Ectodermal cell (in vitro differentiated cells): Measurements from ENCODE around the gene REST.

Experiments used
- H3K27ac ChIP-seq: 2 replicates; pipeline ENCODE4 v1.7.0; 2013; ENCODE audit warnings: mild to moderate bottlenecking, low read depth, low read length; ENCODE audit not compliant: insufficient read depth, poor library complexity, severe bottlenecking
- H3K27me3 ChIP-seq: 2 replicates; pipeline ENCODE4 v1.7.0; 2013; ENCODE audit warnings: mild to moderate bottlenecking, low read length; ENCODE audit not compliant: insufficient read depth, control insufficient read depth, poor library complexity, severe bottlenecking
- H3K36me3 ChIP-seq: one replicate; pipeline ENCODE4 v1.7.0; 2013; ENCODE audit warnings: low read length; ENCODE audit not compliant: control insufficient read depth, insufficient read depth
- H3K4me1 ChIP-seq: one replicate; pipeline ENCODE4 v1.7.0; 2013; ENCODE audit warnings: low read length; ENCODE audit not compliant: control insufficient read depth, insufficient read depth
- H3K4me3 ChIP-seq: 2 replicates; pipeline ENCODE4 v1.7.0; 2013; ENCODE audit warnings: low read depth, low read length, control low read depth; ENCODE audit not compliant: insufficient read depth
- H3K9me3 ChIP-seq: 2 replicates; pipeline ENCODE4 v1.7.0; 2013; ENCODE audit warnings: mild to moderate bottlenecking, low read length, moderate library complexity; ENCODE audit not compliant: control insufficient read depth
- WGBS, 2 experiments: methylation state at CpG; one replicate each; pipeline ENCODE4 v1.1.7; 2013; ENCODE audit warnings: missing lambda C conversion rate in 2 of 2; 5-methylcytosine and 5-hydroxymethylcytosine counted together

REST gene

DNA sequence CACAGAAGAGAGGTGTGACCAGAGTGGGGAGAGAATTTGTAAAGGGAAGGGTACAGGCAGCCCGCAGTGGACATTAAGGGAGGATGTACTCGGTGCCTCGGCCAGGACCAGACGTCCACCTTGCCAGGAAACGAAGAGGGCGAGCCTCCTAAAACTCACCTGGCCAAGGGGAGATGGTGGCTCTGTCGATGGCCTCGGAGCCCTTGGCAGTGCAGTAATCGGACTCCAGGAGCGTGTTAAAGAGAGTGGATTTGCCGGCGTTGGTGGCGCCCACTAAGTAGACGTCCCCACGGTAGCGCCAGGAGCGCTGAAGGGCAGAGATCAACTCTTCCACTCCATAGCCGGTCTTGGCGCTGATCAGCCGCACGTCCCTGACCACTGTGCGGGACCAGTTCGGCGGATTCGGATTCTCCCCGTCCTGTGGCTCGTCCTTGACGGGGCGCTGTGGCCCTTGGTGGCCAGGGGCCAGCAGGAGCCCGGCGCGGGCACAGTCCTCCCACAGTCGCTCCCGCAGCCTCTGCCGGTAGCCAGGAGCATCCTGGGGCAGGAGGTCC, 68.7 kb downstream of the REST start:
- H3K4me3 ChIP-seq: peak overlapping the region; percentile 75
- WGBS, 2 experiments: 5 to 6% methylated on average over 35 of the region's 35 CpGs
- peaks cover 5% of the 10 kb centered on the region for H3K4me1 ChIP-seq
- H3K36me3 ChIP-seq: peaks cover 21% of the 10 kb centered on the region
- no peaks in the 10 kb centered on the region for H3K9me3 ChIP-seq
- no peaks in the 10 kb centered on the region for H3K27me3 ChIP-seq
- H3K27ac ChIP-seq: no peak overlapping the region

DNA sequence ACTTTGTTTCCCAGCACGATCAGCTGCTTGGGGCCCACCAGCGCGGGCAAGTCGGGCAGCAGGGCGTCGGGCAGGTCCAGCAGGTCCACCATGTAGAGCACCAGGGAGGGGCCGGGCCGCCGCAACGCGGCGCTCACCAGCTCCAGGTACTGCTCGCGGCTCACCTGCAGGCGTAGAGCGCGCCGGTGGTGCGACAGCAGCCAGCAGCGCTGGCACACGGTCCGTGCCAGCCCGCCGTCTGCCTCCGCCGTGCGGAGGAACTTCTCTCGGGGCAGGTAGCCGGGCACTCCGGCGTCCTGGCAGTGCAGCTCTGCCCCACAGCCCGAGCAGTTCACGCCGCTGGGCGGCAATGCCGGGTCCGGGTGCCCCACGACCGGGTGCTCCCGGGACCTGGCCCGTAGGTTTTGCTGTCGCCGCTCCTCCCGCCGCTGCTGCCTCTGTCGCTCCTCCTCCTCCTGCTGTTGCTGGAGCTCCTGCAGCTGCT, 69.2 kb downstream of the REST start:
- Histone ChIP-seq H3K4me3 (peak overlapping the region; percentile 75), H3K36me3 (peaks cover 21% of the 10 kb centered on the region), H3K4me1 (peaks cover 5% of the 10 kb centered on the region), H3K27ac (no peak overlapping the region), H3K27me3 (no peaks in the 10 kb centered on the region), H3K9me3 (no peaks in the 10 kb centered on the region)
- WGBS, 2 experiments: 0% methylated on average over 46 of the region's 46 CpGs

DNA sequence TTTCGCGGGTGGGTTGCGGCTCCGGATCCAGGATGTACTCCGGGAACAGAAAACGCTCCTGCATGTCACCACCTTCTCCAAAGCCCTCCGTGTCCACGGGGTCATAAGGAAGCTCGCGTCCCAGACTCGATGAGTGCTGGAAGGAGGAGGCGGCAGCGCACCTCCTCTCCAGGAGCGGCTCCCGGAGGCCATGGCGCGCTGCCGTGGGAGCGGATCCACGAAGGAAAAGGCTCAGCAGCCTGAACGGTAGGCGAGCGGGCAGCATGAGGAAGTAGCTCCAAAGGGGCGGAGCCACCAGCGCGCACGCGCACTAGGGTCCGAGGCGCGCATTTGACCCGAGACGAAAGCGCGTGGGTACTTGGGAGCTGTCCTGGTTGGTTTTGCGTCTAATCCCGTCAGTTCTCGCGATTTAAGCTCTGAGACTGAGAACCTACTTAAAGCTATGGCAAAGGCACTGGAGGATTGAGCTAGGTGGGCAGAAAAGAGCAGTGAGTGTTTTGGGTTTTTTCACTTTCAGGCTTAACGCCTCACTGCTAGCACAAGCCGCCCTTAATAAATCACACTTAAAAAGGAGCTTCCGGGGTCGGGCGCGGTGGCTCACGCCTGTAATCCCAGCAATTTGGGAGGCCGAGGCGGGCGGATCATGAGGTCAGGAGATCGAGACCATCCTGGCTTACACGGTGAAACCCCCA, 69.8 kb downstream of the REST start, which contains the start of gene NOA1:
TSS of gene NOA1 (minus strand) at position 286 of the 692 bp plus-strand sequence. CDS start at position 265, 21 bp downstream.
- H3K9me3 ChIP-seq: no peaks in the 10 kb centered on the region
- H3K4me1 ChIP-seq: peaks cover 5% of the 10 kb centered on the region
- H3K36me3 ChIP-seq: peaks cover 18% of the 10 kb centered on the region
- H3K27ac ChIP-seq: peak within 1 kb of the TSS; percentile 76
- H3K4me3 ChIP-seq: peak within 1 kb of the TSS; percentile 75
- no peaks in the 10 kb centered on the region for H3K27me3 ChIP-seq
- WGBS, 2 experiments: 2 to 3% methylated on average over 51 of the region's 51 CpGs

DNA sequence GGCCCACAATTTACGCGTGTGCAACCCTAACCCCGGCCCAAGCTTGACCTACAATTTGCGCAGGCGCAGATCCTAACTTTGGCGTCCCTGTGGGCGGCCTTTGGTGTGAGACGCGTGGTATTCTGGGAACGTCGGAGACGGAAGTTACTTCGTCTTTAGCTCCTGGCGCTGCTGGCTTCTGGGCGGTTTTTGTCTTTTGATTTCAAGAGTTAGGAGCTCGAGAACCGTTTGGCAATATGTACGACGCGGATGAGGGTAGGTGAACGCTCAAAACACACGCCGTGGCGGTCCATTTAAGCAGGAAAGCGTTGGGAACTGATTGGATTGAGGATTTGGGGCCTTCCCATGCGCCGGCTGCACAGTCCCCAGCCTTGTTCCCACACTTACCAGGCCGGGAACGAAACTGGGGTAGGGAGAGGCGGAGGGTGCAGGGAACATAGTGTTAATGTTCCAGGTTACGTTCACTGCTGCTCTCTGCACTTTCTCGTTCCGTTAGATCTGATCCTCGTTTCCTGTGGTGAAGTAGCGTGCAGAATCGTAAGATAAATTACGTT, 71.1 kb downstream of the REST start, which contains the start of gene POLR2B:
TSS of gene POLR2B (plus strand) at position 147 of the 554 bp plus-strand sequence. CDS start at position 237, 90 bp downstream.
- Histone ChIP-seq H3K27ac (peak within 1 kb of the TSS; percentile 92), H3K27me3 (no peaks in the 10 kb centered on the region), H3K4me3 (peak within 1 kb of the TSS; percentile 75), H3K36me3 (peaks cover 4% of the 10 kb centered on the region), H3K4me1 (peaks cover 5% of the 10 kb centered on the region), H3K9me3 (no peaks in the 10 kb centered on the region)
- 1% methylated on average over 37 of the region's 37 CpGs for WGBS, 2 experiments

DNA sequence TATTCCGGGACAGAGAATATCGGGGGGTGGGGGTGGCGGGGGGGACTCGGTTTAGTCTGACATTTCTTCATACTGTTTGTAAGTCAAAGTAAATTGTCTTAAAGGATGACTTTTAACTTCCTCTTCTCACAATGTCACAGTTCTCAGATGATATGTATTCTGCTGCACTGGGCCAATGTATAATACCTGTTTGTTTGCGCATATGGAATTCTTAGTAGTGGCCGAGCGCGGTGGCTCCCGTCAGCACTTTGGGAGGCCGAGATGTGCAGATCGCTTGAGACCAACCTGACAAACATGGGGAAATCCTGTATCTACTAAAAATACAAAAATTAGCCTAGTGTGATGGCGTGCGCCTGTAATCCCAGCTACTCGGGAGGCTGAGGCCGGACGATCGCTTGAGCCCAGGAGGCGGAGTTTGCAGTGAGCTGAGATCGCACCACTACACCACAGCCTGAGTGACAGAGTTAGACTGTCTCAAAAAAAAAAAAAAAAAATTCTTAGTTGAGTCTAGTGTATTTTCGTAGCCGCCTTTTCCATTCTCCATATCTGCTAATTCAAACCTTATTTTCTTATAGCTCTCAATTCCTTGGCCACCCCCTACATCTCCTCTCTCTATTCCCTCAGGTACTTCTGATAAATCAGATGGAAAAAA, 71.8 kb downstream of the REST start:
- H3K4me3 ChIP-seq: peak overlapping the region; percentile 75
- peak overlapping the region; percentile 92 for H3K27ac ChIP-seq
- no peaks in the 10 kb centered on the region for H3K36me3 ChIP-seq
- H3K27me3 ChIP-seq: no peaks in the 10 kb centered on the region
- no peaks in the 10 kb centered on the region for H3K9me3 ChIP-seq
- WGBS, 2 experiments: 13 to 16% methylated on average over 20 to 21 of the region's 21 CpGs
- peaks cover 5% of the 10 kb centered on the region for H3K4me1 ChIP-seq

DNA sequence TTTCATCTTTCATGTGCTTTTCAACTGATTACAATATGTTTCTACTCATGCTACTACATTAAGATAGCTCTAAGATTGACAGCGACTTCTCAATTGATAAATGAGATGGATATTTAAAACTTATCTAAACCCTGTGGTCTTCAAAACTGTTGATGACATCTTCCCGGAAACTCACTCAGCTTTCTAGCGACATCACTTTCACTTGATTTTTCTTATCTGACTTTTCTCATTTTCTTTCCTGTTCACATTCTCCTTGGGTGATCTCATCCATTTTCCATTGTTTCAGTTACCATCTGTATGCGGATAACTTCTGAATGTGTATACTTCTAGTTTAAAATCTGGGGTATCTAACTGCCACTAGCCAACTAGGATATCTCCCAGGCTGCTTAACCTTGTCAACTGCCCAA, 74.1 kb downstream of the REST start:
- Histone ChIP-seq H3K27ac (no peak overlapping the region), H3K4me1 (no peaks in the 10 kb centered on the region), H3K9me3 (no peaks in the 10 kb centered on the region), H3K27me3 (no peaks in the 10 kb centered on the region), H3K36me3 (peaks cover 4% of the 10 kb centered on the region), H3K4me3 (no peak overlapping the region)
- 94 to 97% methylated on average over 4 of the region's 4 CpGs for WGBS, 2 experiments

DNA sequence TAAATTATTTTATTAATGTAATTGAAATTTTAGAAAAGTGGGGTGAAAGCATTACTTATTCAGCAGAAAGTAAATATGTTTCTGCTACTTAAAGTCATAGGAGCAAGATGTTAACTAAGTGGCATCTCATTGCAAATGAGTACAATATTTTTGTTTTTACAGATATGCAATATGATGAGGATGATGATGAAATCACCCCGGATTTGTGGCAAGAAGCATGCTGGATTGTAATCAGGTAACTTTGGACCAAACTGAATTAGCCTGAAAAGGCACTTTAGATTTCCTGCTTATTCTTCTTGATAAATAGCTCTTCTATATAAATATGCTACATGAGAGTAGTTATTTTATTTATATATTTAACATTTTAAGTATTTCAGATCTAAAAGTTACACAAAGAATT, 78.5 kb downstream of the REST start:
- 90 to 100% methylated on average over 1 of the region's 1 CpG for WGBS, 2 experiments
- H3K9me3 ChIP-seq: no peaks in the 10 kb centered on the region
- H3K36me3 ChIP-seq: peaks cover 24% of the 10 kb centered on the region
- no peaks in the 10 kb centered on the region for H3K4me1 ChIP-seq
- H3K4me3 ChIP-seq: no peak overlapping the region
- H3K27me3 ChIP-seq: no peaks in the 10 kb centered on the region
- no peak overlapping the region for H3K27ac ChIP-seq

DNA sequence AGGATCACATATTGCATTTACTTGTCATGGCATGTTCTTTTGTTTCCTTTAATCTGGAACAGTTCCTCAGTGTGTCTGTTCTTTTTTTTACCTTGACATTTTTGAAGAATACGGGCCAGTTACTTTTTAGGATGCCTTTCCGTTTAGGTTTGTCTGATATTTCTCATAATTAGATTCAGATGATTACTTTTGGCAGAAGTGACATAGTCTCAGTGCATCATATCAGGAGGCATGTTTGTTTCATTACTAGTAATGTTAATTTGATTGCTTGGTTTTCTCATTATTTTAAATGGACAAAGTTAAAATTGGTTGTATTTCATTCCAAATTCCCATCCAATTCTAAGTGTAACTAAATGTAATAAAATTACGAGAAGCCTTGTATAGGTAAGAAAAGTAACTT, 79.3 kb downstream of the REST start:
- H3K4me3 ChIP-seq: no peak overlapping the region
- H3K36me3 ChIP-seq: peaks cover 29% of the 10 kb centered on the region
- no peaks in the 10 kb centered on the region for H3K27me3 ChIP-seq
- no peaks in the 10 kb centered on the region for H3K9me3 ChIP-seq
- H3K27ac ChIP-seq: no peak overlapping the region
- H3K4me1 ChIP-seq: no peaks in the 10 kb centered on the region
- WGBS, 2 experiments: 97 to 100% methylated on average over 2 of the region's 3 CpGs

DNA sequence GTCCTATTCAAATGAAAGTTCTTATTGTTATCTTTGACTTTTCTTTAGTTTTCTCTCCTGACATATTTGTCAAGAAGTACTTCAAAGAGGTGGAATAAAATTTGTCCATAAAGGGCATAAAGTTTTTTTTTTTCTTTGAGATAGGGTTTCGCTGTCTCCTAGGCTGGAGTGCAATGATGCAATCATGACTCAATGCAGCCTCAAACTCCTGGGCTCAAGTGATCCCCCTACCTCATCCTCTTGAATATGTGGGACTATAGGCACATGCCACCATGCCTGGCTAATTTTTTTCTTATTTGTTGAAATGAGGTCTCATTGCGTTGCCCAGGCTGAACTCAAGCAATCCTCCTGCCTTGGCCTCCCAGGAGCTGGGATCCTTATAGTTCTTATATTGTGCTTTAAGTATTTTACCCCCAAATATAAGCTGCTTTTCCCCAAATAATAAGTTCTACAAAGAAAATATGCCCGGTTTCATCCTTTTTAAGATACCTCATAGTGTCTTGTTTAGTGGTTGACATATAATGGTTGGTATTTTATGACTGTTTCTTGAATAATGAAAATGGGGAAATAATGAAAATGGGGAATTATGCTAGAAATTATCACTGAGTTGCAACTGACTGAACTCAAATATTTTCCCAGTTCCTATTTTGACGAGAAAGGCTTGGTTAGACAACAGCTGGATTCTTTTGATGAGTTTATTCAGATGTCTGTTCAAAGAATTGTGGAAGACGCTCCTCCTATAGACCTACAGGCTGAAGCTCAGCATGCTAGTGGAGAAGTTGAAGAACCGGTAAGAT, 82.6 kb downstream of the REST start:
- Histone ChIP-seq H3K27me3 (no peaks in the 10 kb centered on the region), H3K4me3 (no peak overlapping the region), H3K36me3 (peaks cover 33% of the 10 kb centered on the region), H3K4me1 (no peaks in the 10 kb centered on the region), H3K27ac (no peak overlapping the region), H3K9me3 (no peaks in the 10 kb centered on the region)
- 95 to 97% methylated on average over 5 to 6 of the region's 6 CpGs for WGBS, 2 experiments
